Measurements from ENCODE around the gene SIRT6.
"Not testable (repeated sequence)": the region's sequence is repeated elsewhere in the genome, so short reads cannot be mapped to it uniquely, and the experiment has no call there.

Gene SIRT6

GRCh38 chr19:4144666-4145249, 37.6 kb downstream of the SIRT6 start:
- no peaks in the 10 kb centered on the region for H3K9me3 ChIP-seq (ENCODE audit: low read length)
- no peaks in the 10 kb centered on the region for H3K36me3 ChIP-seq (ENCODE audit: insufficient read depth, low read length)
- peaks cover 0 to 3% of the 10 kb centered on the region in 2 donors for H3K27me3 ChIP-seq (ENCODE audit: control insufficient read depth in 1 of 2, insufficient read depth in 2 of 2, low read length in 2 of 2)
- no peak overlapping the region for H3K4me3 ChIP-seq (ENCODE audit: low read depth in 1 of 2, low read length in 2 of 2)
- H3K27ac ChIP-seq (ENCODE audit: low read depth, low read length), result no peak overlapping the region
- no peak overlapping the region for H3K9ac ChIP-seq (ENCODE audit: low read length)
- no peaks in the 10 kb centered on the region for H3K4me1 ChIP-seq (ENCODE audit: insufficient read depth, low read length)

- H3K27ac ChIP-seq (ENCODE audit: low read depth, low read length); H3K36me3 ChIP-seq (ENCODE audit: insufficient read depth, low read length); H3K27me3 ChIP-seq (ENCODE audit: control insufficient read depth in 1 of 2, insufficient read depth in 2 of 2, low read length in 2 of 2); H3K4me3 ChIP-seq (ENCODE audit: low read depth in 1 of 2, low read length in 2 of 2); H3K9me3 ChIP-seq (ENCODE audit: low read length); H3K4me1 ChIP-seq (ENCODE audit: insufficient read depth, low read length); H3K9ac ChIP-seq (ENCODE audit: low read length): not testable (repeated sequence)
Observed at GRCh38 chr19:4142916-4143315, 39.4 kb downstream of the SIRT6 start.

GRCh38 chr19:4140237-4140711, 42.1 kb downstream of the SIRT6 start:
- H3K27ac ChIP-seq (ENCODE audit: low read depth, low read length), result no peak overlapping the region
- H3K27me3 ChIP-seq (ENCODE audit: control insufficient read depth in 1 of 2, insufficient read depth in 2 of 2, low read length in 2 of 2), result peaks cover 0 to 3% of the 10 kb centered on the region in 2 donors
- no peaks in the 10 kb centered on the region for H3K36me3 ChIP-seq (ENCODE audit: insufficient read depth, low read length)
- no peak overlapping the region for H3K9ac ChIP-seq (ENCODE audit: low read length)
- H3K4me1 ChIP-seq (ENCODE audit: insufficient read depth, low read length), result no peaks in the 10 kb centered on the region
- H3K4me3 ChIP-seq (ENCODE audit: low read depth in 1 of 2, low read length in 2 of 2), result no peak overlapping the region
- H3K9me3 ChIP-seq (ENCODE audit: low read length), result no peaks in the 10 kb centered on the region

- no peak overlapping the region for H3K4me3 ChIP-seq (ENCODE audit: low read depth in 1 of 2, low read length in 2 of 2)
- H3K27ac ChIP-seq (ENCODE audit: low read depth, low read length), result no peak overlapping the region
- no peaks in the 10 kb centered on the region for H3K9me3 ChIP-seq (ENCODE audit: low read length)
- H3K27me3 ChIP-seq (ENCODE audit: control insufficient read depth in 1 of 2, insufficient read depth in 2 of 2, low read length in 2 of 2), result peaks cover 0 to 2% of the 10 kb centered on the region in 2 donors
- H3K9ac ChIP-seq (ENCODE audit: low read length), result no peak overlapping the region
- no peaks in the 10 kb centered on the region for H3K4me1 ChIP-seq (ENCODE audit: insufficient read depth, low read length)
- no peaks in the 10 kb centered on the region for H3K36me3 ChIP-seq (ENCODE audit: insufficient read depth, low read length)
Observed at GRCh38 chr19:4139614-4140236, 42.6 kb downstream of the SIRT6 start.

- no peak overlapping the region for H3K4me3 ChIP-seq (ENCODE audit: low read depth in 1 of 2, low read length in 2 of 2)
- no peaks in the 10 kb centered on the region for H3K36me3 ChIP-seq (ENCODE audit: insufficient read depth, low read length)
- no peaks in the 10 kb centered on the region for H3K9me3 ChIP-seq (ENCODE audit: low read length)
- H3K9ac ChIP-seq (ENCODE audit: low read length), result no peak overlapping the region
- H3K4me1 ChIP-seq (ENCODE audit: insufficient read depth, low read length), result no peaks in the 10 kb centered on the region
- H3K27ac ChIP-seq (ENCODE audit: low read depth, low read length), result no peak overlapping the region
- no peaks in the 10 kb centered on the region for H3K27me3 ChIP-seq (ENCODE audit: control insufficient read depth in 1 of 2, insufficient read depth in 2 of 2, low read length in 2 of 2)
Observed at GRCh38 chr19:4138445-4138844, 43.9 kb downstream of the SIRT6 start.

GRCh38 chr19:4136680-4137088, 45.7 kb downstream of the SIRT6 start:
- no peak overlapping the region for H3K9ac ChIP-seq (ENCODE audit: low read length)
- no peak overlapping the region for H3K27ac ChIP-seq (ENCODE audit: low read depth, low read length)
- H3K9me3 ChIP-seq (ENCODE audit: low read length), result no peaks in the 10 kb centered on the region
- no peaks in the 10 kb centered on the region for H3K27me3 ChIP-seq (ENCODE audit: control insufficient read depth in 1 of 2, insufficient read depth in 2 of 2, low read length in 2 of 2)
- no peaks in the 10 kb centered on the region for H3K4me1 ChIP-seq (ENCODE audit: insufficient read depth, low read length)
- no peak overlapping the region for H3K4me3 ChIP-seq (ENCODE audit: low read depth in 1 of 2, low read length in 2 of 2)
- no peaks in the 10 kb centered on the region for H3K36me3 ChIP-seq (ENCODE audit: insufficient read depth, low read length)

- not testable (repeated sequence) for H3K36me3 ChIP-seq (ENCODE audit: insufficient read depth, low read length); H3K9ac ChIP-seq (ENCODE audit: low read length); H3K4me1 ChIP-seq (ENCODE audit: insufficient read depth, low read length); H3K9me3 ChIP-seq (ENCODE audit: low read length); H3K4me3 ChIP-seq (ENCODE audit: low read depth in 1 of 2, low read length in 2 of 2); H3K27me3 ChIP-seq (ENCODE audit: control insufficient read depth in 1 of 2, insufficient read depth in 2 of 2, low read length in 2 of 2); H3K27ac ChIP-seq (ENCODE audit: low read depth, low read length)
Observed at GRCh38 chr19:4135386-4135785, 47.0 kb downstream of the SIRT6 start.

GRCh38 chr19:4134351-4134750, 48.0 kb downstream of the SIRT6 start:
- Histone ChIP-seq H3K4me3 (ENCODE audit: low read depth in 1 of 2, low read length in 2 of 2) (no peak overlapping the region), H3K36me3 (ENCODE audit: insufficient read depth, low read length) (no peaks in the 10 kb centered on the region), H3K9ac (ENCODE audit: low read length) (no peak overlapping the region), H3K27ac (ENCODE audit: low read depth, low read length) (no peak overlapping the region), H3K9me3 (ENCODE audit: low read length) (no peaks in the 10 kb centered on the region), H3K4me1 (ENCODE audit: insufficient read depth, low read length) (no peaks in the 10 kb centered on the region), H3K27me3 (ENCODE audit: control insufficient read depth in 1 of 2, insufficient read depth in 2 of 2, low read length in 2 of 2) (no peaks in the 10 kb centered on the region)

- Histone ChIP-seq H3K27ac (ENCODE audit: low read depth, low read length) (no peak overlapping the region), H3K9ac (ENCODE audit: low read length) (no peak overlapping the region), H3K4me3 (ENCODE audit: low read depth in 1 of 2, low read length in 2 of 2) (no peak overlapping the region)
Observed at GRCh38 chr19:4130744-4131438, 51.5 kb downstream of the SIRT6 start.

GRCh38 chr19:4129050-4129449, 53.3 kb downstream of the SIRT6 start:
- not testable (repeated sequence) for H3K27me3 ChIP-seq (ENCODE audit: control insufficient read depth in 1 of 2, insufficient read depth in 2 of 2, low read length in 2 of 2); H3K9ac ChIP-seq (ENCODE audit: low read length); H3K4me3 ChIP-seq (ENCODE audit: low read depth in 1 of 2, low read length in 2 of 2); H3K36me3 ChIP-seq (ENCODE audit: insufficient read depth, low read length); H3K4me1 ChIP-seq (ENCODE audit: insufficient read depth, low read length); H3K9me3 ChIP-seq (ENCODE audit: low read length); H3K27ac ChIP-seq (ENCODE audit: low read depth, low read length)

More at GRCh38 chr19:4130744-4131438, 51.5 kb downstream of the SIRT6 start:
- Histone ChIP-seq H3K4me1 (ENCODE audit: insufficient read depth, low read length) (no peaks in the 10 kb centered on the region), H3K9me3 (ENCODE audit: low read length) (no peaks in the 10 kb centered on the region), H3K27me3 (ENCODE audit: control insufficient read depth in 1 of 2, insufficient read depth in 2 of 2, low read length in 2 of 2) (no peaks in the 10 kb centered on the region), H3K36me3 (ENCODE audit: insufficient read depth, low read length) (no peaks in the 10 kb centered on the region)

- not testable (repeated sequence) for H3K27ac ChIP-seq (ENCODE audit: low read depth, low read length); H3K36me3 ChIP-seq (ENCODE audit: insufficient read depth, low read length); H3K9me3 ChIP-seq (ENCODE audit: low read length); H3K27me3 ChIP-seq (ENCODE audit: control insufficient read depth in 1 of 2, insufficient read depth in 2 of 2, low read length in 2 of 2); H3K4me3 ChIP-seq (ENCODE audit: low read depth in 1 of 2, low read length in 2 of 2); H3K9ac ChIP-seq (ENCODE audit: low read length)
- peaks cover 17% of the 10 kb centered on the region for H3K4me1 ChIP-seq (ENCODE audit: insufficient read depth, low read length)
Observed at GRCh38 chr19:4127322-4127721, 55.0 kb downstream of the SIRT6 start.

Measured in muscle layer of colon (tissue), 2 donors.